AML-193 (cell line): Measurements from ENCODE around the gene UNC13B.
"Not testable (repeated sequence)": the region's sequence is repeated elsewhere in the genome, so short reads cannot be mapped to it uniquely, and the experiment has no call there.

ENCODE experiments used
- DNase-seq, 2 experiments: peaks; one replicate each; lab custom pipeline; 2025; lab: John Stamatoyannopoulos, UW

The UNC13B gene

DNA sequence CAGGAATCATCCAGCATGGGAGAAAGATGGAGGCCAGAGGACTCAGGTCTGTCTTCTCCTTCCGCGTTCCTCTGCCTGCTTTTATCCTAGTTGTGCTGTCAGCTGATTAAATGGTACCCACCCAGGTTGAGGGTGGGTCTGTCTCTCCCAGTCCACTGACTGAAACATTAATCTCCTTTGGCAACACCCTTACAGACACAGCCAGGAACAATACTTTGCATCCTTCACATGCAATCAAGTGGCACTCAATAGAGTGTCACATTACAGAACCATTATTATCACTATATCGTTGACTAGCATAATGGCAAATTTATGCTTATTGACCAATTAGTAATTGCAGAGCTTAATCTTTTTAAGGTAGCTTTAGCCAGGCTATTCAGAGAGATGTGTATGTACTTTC is 64.8 kb downstream of the UNC13B start:
- no peak for DNase-seq

DNA sequence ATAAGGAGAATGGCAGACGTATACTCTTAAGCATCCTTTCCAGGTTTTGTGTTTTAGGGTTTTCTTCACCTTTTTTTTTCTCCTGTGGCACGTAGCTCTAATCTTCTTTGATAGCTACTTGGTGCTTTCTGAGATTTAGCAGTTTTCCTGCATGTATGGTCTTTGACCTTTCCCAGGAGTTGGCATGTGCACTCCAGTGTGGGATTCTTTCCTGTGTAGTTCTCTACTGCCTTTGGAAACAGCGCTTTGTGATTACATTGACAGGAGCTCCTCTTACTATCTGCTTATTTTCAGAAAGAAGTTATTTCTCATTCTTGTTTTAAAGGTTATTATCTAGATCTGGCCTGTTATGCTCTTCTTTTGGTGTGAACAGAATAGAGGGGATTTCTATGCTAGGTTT is 65.5 kb downstream of the UNC13B start:
- DNase-seq: no peak

DNA sequence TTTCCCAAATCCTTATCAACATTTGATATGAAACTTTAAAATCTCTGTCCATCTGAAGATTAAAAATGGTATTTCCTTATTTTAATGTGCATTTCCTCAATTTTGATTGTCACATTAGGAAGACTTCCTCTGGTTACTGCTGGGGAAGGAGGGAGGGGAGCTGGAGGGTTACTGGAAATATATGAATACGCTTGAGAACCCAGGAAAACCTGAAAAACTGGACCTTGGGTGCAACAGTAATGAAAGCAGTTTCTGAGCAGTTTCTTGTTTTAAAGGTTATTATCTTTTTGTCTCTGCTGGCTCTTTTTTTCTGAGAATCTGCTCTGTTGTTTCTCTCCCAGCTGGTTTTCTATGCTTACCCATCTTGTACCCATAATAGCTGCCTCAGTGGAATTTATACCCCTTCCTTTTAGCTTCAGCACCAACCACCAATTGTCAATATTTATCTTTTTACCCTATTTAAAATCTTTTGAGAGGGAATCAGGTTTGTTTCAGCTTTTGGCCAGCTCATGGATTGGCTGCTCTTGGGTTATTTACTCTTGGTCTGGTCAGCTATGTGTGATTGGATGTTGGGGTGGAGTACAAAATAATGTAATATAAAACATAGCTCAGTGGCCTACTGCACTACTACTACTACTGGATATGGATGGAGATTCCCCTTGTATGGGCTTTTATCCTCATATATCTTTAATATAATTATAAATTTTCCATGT is 67.4 kb downstream of the UNC13B start:
- no peak for DNase-seq

DNA sequence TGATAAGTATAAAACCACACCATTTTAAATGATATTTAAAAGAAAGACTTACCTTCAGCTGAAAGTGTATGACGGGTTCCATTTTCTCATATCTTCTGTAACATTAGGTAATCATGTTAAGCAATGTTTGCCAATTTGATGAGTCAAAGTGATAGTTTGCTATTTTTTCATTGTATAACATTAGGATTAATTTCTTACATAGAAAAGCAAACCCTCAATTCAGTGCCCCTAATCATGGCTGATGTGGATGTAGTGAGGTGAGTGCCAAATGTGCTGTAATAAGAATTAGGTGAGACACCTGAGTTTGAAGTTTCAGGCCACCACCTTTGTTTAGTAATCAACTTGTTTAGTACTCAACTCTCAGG is 68.0 kb downstream of the UNC13B start:
- no peak for DNase-seq

DNA sequence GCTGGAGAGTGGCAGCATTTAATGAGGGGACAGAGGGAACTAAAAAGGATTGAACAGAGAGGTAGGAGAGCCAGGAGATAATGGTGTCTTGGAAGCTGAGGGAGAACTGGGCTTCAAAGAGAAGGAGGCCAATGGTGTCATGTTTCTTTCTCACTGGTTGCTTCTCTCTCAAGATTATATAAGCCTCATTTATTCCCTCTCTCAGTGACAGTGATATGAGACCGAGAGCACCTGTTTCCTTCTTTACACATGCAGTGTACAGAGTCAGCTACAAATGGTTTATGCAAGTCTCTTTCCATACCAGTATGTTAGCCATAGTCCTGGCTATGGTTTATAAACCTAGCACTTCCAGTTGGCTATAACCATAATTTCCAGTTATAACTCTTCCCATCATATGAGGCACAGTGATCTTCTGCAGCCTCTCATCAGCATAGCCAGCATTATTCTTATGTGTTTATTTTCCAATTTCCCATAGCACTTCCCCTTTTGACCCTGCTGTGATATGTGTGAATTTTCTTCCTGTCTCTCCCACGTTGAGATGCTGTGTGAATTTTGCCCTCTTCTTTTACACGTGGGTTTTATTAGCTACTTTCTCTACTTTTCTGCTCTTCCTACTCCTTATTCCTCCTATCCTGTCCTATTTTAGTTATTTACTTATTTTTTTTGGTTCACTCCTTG is 71.2 kb downstream of the UNC13B start:
- DNase-seq: no peak

DNA sequence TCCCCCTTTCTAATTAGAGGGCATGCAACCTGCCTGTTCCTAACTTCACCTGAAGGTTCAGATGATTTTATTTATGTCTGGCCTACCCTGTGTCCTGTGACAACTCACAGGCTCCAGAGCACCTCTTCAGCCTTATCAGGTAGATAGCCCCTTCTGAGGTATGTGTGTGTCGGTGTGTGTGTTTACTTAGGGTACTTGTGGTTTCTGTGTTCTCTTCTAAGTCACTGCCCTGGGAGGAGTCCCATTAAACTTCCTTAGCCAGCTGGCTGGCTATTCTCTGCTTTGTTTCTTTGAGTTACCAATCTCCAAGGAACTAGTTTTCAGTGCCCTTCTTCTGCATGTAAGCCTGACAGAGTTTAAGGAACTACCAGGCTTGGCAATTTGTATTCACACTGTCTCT is 74.9 kb downstream of the UNC13B start:
- DNase-seq: no peak

DNA sequence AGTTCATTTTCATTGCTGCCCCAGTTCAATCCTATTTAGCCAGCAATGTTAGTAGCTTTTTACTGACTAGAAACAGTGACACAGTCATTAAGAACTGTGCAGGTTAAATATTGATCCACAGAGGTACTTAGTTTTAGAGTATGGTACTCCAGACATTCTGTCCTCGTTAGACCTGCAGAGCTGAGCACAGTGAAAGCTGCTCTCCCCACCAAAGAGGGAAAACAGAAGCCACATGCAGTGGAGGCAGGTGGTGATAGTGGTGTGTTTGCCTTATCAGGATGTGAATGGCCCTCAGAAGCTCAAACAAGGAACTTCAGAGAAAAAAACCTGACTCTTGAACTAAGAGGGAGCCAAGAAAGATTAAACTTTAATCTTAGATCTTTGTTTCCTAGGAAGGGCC is 75.5 kb downstream of the UNC13B start:
- no peak for DNase-seq

DNA sequence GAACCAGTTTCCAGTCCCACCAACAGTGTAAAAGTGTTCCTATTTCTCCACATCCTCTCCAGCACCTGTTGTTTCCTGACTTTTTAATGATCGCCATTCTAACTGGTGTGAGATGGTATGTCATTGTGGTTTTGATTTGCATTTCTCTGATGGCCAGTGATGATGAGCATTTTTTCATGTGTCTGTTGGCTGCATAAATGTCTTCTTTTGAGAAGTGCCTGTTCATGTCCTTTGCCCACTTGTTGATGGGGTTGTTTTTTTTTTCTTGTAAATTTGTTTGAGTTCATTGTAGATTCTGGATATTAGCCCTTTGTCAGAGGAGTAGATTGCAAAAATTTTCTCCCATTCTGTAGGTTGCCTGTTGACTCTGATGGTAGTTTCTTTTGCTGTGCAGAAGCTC is 84.1 kb downstream of the UNC13B start:
- DNase-seq: not testable (repeated sequence)

DNA sequence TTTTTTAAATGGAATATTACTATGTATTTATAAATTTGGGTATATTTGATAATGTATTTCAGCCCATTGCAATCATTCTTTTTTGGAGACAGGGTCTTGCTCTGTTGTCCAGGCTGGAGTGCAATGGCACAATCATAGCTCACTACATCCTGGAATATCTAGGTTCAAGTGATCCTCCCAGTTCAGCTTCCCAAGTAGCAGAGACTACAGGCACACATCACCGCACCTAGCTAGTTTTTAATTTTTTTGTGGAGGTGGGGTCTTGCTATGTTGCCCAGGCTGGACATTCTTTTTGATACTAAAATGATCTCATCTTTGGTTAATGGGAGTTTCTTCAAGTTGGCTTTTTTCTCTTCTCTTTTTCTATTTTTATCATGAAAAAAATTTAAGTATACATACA is 91.3 kb downstream of the UNC13B start:
- DNase-seq: no peak

DNA sequence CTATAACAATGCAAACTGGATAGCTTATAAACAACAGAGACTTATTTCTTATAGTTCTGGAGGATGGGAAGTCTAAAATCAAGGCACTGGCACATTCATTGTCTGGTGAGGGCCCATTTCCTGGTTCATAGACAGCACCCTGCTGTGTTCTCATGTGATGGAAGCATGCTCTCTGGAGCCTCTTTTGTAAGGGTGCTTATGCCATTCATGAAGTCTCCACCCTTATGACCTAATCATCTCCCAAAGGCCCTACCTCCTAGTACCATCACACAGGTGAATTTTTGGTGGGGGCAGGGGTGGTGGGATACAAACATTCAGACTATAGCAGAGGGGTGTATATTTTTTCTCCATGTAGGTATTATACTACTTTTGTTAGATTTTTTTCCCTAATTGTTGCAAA is 92.4 kb downstream of the UNC13B start:
- no peak for DNase-seq

DNA sequence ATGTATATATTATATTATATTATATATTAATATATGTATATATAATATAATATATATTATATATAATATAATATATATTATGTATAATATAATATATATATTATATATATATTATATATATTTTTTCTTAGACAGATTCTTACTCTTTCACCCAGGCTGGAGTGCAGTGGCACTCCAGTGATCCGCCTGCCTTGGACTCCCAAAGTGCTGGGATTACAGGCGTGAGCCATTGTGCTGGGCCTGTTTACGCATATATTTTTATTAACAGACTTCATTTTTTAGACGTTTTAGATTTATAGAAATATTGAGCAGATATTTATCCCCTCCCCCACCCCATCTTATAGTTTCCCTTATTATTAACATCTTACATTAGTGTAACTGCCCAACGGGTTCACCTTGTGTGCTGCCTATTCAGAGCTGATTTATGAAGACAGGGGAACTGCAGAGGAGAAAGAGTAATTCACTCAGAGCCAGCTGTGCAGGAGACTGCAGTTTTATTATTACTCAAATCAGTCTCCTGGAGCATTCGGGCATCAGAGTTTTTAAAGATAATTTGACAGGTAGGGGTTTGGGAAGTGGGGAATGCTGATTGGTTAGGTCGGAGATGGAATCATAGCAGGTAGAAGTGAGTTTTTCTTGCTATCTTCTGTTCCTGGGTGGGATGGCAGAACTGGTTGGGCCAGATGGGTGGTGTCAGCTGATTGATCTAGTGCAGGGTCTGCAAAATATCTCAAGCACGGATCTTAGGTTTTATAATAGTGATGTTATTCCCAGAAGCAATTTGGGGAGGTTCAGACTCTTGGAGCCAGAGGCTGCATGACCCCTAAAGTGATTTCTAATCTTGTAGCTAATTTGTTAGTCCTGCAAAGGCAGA is 93.4 kb downstream of the UNC13B start:
- no peak for DNase-seq

DNA sequence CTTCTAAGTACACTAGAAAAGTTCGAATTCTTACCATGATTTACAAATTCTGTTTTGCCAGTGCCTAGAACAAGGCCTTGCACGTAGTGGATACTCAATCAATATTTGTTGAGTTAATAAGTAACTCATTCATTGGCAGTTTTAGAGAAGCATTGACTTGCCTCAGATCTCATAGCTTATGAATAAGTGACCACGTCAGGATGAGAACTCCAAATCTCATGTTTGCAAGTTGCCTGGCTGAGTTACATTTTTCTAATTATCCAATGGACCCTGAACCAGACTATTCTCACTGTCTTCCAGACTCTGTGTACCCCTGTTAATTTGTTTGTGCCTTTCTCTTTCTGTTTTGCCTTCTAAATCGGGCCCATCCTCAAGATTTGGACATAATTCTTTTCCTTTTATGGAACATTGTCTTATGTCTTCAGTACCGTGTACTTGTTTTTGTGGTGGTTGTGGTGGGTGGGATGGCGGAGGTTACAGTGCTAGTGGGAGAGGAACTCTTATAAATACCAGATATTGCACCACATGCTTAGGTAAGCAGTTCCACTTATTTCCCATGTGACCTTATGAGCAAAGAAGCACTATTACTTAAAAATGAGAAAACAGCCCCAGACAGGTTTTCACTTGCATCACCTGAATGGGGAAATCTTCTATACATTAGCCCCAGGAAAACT is 96.3 kb downstream of the UNC13B start:
- no peak for DNase-seq

DNA sequence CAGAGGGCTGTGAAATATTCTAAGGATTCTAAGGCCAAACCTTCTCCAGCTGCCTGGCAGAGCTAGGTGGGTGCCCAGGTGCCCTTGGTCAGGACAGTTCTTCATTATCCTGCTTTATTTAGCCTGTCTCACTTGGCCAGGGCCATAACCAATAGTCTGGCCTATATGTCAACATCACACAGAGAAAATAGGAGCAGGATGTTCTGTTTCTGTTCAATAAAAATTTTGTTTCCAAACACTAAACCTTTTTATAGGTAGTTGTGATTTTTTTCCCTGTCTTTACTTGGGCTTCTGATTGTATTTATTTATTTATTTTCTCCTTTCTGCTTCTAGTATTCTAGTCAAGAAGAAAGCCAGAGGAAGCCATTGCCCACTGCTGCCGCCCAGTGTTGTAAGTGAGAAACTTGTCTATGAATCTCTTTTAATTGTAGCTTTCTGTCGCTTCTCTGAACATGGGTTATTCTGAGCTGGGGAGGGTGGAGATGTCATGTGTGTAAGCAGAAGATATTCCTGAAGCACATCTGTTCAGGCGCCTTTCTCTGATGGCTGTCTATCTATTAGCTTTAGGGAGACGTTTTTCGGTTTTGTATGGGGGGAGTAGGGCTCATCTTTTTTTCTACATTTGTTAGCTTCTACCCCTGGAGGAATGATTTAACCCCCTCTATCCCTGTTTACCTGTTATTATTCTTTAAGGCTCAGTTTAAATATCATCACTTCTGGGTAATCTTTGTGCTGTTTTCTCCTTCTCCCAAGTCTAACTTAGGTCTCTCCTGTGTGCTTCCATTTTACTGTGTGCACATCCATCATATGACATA is 97.1 kb downstream of the UNC13B start:
- DNase-seq: peak; percentile 44 to 63

DNA sequence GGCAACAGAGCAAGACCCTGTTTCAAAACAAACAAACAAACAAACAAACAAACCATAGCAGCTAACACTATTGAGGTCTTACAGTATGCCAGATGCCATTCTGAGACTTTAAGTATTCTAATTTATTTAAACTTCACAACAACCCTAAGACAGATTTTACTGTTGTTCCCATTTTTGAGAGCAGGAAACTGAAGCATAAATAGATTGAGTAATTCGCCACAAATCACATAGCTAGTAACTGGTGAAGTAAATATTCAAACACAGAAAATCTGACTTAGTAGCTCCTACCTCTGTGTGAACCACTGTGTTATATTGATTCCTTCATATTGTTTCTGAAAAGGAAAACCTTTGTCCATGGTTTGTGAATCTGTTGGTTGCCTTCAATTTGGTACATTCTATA is 98.4 kb downstream of the UNC13B start:
- no peak for DNase-seq

DNA sequence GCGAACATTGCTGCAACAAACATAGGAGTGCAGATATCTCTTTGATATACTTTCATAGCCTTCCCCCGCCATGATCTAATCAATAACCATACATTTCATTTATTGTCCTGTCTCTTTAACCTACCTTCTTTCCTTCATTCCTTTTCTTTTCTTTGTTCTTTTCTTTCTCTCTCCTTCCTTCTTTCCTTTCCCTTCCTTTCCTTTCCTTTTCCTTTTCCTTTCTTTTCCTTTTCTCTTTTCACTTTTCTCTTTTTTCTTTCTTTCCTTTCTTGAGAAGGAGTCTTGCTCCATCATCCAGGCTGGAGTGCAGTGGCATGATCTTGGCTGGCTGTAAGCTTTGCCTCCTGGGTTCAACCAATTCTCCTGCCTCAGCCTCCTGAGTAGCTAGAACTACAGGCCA is 100.3 kb downstream of the UNC13B start:
- DNase-seq: no peak

DNA sequence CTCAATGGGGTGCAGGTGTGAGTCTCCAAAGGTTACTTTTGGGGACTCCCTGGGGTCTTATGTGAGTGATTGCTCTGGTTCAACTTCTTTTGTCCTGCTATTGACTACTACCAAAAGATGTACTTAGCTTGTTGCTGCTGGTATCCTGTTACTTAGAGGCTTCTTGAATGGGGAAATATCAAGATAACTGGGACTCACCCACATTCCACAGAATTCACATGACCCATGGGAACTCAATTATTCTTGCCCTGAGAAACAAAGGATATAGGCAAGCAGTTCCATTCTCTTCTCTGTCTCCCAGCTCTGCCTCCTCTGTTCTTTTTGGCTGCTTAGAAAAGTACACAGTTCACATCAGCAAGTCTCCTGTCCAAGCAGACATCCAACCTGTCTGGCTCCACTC is 105.9 kb downstream of the UNC13B start:
- DNase-seq: no peak

DNA sequence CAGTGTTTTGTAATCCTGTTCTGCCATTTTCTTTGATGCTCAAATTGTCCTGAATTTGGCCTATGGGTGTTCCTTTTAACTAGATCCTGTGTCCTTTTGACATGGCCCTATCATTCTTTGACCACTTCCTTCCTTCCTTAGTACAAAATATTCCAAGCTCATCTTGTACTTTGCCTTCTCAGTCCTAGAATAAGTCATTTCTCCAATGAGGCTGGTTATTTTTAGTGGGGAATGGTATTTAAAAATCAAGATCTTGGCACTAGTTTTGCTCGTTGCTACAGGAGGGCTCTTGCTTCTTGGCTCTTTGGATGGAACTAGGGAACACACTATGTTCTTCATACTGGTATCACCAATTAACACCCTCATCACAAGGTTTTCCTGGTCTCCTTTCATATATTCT is 108.1 kb downstream of the UNC13B start:
- no peak for DNase-seq

DNA sequence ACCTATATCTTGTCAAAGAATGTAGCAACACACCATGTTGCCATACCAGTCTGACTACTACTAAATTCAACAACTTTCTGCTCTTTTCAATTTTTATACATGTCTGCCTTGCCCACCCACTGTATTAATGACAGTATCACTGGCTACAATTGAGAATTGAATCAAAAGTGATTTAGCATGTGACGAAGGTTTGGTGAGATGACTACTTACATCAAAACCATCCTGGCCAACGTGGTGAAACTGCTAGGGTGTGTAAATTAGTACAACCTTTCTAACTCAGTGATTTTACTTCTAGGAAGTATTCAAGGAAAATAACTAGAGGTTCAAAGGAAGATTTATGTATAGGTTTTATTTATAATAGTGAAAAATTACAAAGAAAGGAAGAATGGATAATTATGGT is 109.8 kb downstream of the UNC13B start:
- no peak for DNase-seq

DNA sequence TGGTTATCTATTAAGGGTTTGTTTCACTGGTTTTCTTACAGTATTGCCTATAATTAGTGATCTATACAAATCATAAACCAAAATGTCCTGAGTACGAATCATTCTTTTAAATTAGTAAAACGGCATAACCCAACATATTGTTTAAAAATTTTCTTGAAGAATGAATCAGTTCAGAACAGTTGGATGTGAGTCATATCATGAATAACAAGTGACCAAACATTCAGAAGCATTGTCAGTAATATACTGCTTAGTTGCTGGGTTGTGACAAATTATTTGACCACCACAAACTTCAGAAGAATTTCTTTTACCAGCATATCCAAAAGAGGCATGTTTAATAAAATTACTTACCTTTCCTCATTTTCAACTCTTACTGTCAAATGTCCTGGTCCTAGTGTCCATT is 111.2 kb downstream of the UNC13B start:
- DNase-seq: no peak

DNA sequence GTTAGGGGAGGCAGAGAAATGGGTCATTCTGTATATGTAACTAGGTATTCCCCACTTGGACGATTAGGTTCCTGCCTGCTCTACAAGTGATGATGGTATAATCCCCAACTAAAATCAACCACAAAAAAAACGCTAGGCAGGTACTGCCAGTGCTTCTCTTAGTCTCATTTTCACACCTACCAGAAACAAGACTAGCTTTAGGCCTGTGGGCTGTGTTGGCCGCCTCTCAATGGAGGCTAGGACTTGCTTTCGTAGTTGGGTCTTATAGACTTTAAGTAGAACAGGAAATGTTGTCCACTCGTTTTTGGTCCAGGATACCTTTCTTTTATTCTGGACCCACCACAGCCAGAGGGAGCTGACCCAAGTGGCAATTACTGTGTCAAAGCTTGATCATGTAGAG is 111.8 kb downstream of the UNC13B start:
- no peak for DNase-seq

DNA sequence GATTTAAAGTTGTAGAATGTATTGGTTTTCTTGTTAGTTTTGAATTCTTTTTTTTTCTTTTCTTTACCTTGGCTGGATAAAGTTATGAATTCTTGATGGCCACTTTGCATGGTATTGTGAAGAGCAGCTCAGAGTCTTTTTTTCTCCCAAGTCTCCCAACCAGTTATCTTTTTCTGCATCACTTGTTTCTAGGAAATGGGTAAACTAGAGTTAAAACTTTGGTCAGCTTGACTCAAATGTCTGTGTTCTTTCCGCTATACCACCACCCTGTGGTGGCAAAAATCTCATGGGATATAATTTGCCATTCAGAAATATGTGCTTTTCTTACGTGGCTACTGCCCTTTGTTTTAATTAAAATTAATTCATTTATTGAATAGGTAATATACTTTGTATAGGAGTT is 113.2 kb downstream of the UNC13B start:
- DNase-seq: no peak

DNA sequence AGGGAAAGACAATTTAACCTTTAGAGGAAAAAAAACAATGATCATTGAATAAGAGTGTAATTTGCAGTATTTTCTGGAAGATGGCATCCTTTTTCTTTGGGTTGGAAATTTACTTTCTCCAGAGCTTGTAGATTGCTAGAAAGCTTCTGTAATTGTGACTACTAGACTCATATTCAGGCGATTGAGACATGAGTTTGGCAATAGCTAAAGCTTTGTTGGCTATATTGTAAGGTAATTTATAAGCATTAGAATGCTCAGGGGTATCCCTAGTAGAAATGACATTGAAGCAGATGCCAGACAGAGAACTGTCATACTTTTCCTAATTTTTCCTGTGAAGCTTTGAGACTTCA is 115.3 kb downstream of the UNC13B start:
- DNase-seq: no peak
